DMS53 treated with DMSO at 0.1 percent for 48 hours (cell line): ENCODE results near the gene TMPRSS9.
"Not testable (repeated sequence)": the region's sequence is repeated elsewhere in the genome, so short reads cannot be mapped to it uniquely, and the experiment has no call there.

Experiments used
- DNase-seq: peaks from one replicate; lab custom pipeline; 2025; ENCODE audit not compliant: unreplicated experiment; lab: John Stamatoyannopoulos, UW

TMPRSS9 gene

DNA sequence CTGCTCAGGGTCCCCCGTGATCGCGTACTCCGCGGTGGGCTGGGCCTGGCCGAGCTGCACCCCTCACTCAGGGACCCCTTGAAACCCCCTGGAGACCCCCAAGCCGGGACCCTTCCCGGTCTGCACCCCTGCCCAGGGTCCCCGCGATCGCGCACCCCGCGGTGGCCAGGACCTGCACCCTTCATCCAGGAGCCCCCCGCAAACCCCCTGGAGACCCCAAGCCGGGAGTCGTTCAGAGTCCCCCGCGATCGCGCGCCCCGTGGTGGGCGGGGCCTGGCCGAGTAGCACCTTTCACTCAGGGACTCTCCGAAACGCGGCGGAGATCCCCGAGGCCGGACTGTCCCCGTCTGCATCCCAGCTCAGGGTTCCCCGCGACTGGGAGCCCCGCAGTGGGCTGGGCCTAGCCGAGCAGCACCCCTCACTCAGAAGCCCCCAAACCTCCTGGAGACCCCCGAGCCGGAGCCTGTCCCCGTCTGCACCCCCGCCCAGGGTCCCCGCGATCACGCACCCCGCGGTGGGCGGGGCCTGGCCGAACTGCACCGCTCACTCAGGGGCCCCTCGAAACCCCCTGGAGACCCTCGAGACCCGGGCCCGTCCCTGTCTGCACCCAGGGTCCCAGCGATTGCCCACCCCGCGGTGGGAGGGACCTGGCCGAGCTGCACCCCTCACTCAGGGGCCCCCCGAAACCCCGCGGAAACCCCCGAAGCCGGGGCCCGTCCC lies 95.9 kb downstream of the TMPRSS9 start:
- no peak for DNase-seq

DNA sequence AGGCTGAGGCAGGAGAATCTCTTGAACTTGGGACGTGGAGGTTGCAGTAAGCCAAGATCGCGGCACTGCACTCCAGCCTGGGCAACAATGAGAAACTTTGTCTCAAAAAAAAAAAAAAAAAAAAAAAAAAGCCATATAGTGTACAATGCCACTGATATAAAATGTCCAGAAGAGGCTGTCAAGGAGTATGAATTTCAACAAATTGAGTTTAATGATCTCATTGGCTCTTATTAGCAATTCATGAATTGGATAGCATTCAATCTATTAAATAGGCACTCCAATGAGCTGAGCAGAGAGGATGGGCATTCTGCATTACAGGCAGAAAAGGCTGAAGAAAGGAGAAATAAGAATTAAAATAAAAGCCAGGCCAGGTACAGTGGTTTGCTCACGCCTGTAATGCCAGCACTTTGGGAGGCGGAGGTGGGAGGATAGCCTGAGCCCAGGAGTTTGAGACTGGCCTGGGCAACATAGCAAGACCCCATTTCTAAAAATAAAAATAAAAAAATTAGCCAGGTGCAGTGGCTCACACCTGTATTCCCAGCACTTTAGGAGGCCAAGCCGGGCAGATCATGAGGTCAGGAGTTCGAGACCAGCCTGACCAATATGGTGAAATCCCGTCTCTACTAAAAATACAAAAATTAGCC lies 97.5 kb downstream of the TMPRSS9 start:
- DNase-seq, result no peak

GRCh38 chr19:2458054-2458453 lies 98.0 kb downstream of the TMPRSS9 start:
- DNase-seq, result no peak

- DNase-seq, result not testable (repeated sequence)
These were observed 98.7 kb downstream of the TMPRSS9 start for GRCh38 chr19:2458776-2459175.

DNA sequence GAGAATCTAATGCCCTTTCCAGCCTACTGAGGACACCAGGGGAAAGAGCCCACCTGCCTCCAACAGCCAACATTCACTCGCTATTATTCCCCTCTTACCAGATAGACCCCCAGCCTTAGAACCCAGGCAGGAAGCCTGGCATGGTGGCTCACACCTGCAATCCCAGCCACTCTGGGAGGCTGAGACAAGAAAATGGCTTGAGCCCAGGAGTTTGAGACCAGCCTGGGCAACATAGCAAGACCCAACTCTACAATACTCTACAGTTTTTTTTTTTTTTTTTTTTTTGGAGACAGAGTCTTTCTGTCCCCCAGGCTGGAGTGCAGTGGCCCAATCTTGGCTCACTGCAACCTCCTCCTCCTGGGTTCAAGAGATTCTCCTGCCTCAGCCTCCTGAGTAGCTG lies 100.2 kb downstream of the TMPRSS9 start:
- DNase-seq, result no peak

- no peak for DNase-seq
These were observed 101.9 kb downstream of the TMPRSS9 start for GRCh38 chr19:2461751-2462634.

- DNase-seq, result no peak
These were observed 102.8 kb downstream of the TMPRSS9 start for GRCh38 chr19:2462635-2463421.

GRCh38 chr19:2463694-2464093 lies 103.6 kb downstream of the TMPRSS9 start:
- DNase-seq, result not testable (repeated sequence)

DNA sequence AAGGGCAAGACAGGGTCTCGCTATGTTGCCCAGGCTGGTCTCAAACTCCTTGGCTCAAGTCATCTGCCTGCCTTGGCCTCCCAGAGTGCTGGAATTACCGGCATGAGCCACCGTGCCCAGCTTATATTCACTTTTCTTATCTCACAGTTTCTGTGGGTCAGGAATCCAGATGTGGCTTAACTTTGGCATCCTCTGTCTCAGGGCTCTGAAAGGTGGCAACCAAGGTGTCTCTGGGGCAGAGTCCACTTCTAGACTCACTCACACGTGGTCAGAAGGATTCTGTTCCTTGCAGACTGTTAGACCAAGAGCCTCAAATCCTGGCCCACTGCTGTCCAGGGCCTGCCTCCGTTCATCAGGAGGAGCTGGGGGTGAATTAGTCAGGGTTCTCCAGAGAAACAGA lies 104.3 kb downstream of the TMPRSS9 start:
- no peak for DNase-seq

DNA sequence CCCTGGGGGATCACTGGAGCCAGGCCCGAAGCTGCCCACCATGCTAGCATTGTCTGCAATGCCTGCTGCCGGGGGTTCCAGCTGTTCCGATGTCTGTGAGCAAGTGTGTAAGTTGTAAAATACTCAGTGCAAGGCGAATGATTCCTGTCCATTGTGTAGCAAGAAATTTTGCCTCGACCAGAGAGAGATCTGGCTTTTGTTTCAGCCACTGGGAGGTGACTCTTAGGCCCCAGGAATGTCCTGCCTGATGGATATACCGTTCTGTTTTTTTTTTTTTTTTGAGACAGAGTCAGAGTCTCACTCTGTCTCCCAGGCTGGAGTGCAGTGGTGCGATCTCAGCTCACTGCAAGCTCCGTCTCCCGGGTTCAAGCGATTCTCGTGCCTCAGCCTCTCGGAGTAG lies 108.5 kb downstream of the TMPRSS9 start:
- no peak for DNase-seq

DNA sequence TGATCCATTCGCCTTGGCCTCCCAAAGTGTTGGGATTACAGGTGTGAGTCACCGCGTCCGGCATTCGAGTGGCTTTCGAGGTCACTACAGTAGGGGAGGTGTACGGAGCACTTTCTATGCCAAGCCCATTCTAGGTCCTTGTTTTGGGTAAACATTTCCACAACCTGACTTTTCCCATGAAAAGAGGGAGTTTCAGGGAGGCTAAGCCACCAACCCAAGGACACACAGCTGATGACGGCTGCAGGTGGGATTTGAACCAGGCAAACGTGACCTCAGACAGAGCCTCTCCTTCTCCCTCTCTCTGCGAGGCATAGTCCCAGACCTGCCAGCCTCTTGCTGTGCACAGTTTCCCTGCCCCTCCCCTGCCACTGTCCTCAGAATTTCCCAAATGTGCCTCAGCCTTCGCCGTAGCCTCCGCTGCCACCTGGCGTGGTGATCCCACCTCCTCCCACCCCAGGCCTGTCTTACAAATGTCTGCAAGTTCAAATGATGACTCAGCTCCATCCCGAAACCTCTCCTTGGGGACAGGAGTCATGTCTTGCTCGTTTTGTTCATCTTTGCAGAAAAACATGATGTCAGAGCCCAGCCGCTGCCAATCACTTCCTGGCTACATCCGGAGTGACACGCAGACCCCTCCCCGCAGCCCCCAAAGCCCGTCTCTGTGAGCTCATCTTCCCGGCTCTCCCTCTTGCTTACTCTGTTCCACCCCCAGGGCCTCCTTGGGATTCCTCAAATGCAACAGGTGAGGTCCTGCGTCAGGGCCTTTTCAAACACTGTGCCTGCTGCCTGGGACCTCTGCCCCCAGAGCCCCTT lies 109.2 kb downstream of the TMPRSS9 start:
- no peak for DNase-seq

DNA sequence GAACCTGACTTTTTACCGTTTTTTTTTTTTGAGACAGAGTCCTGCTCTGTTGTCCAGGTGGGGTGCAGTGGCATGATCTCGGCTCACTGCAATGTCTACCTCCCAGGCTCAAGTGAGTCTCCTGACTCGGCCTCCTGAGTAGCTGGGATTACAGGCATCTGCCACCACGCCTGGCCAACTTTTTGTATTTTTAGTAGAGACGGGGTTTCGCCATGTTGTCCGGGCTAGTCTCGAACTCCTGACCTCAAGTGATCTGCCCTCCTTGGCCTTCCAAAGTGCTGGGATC lies 109.8 kb downstream of the TMPRSS9 start:
- not testable (repeated sequence) for DNase-seq

- peak; percentile 62 for DNase-seq
These were observed 114.4 kb downstream of the TMPRSS9 start for GRCh38 chr19:2474232-2475017.

DNA sequence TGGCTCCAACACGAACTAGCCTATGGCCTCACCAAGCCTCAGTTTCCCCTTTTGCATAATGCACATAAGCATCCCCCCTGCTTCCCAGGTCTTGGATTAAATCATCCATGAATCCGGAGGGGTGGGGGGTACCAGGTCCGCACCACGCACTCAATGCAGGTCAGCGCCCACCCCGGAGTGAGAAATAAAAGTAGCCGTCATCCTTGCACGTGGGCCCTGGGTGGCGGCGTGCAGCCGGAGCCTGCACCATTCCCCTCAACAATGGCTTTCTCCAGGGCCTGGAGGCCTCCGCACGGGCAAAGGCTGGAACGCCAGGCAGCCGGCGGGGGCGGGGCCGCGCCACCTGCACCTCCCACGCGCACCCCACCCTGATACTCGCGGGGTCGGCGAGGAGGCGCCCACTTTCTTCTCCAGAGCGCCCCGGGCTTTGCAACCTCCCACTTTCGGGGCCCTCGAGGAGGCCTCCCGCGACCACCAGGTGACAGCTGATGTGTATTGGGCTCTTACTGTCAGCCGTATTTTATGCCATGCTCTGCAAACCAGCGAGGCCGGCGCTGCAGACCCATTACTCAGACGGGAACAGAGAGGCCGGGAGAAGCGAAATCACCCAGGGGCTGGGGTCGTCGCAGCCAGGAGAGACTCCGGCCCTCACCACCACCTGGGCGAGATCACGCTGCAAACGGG lies 115.1 kb downstream of the TMPRSS9 start:
- DNase-seq, result no peak
